SK-N-SH (cell line): ENCODE results near the gene TRIM47. TPM values are rescaled to one million over a fixed set of nuclear protein-coding genes. Genes with fewer than 3 reads are reported as not detected.
A peak's percentile ranks its signal among the peaks of the same experiment; 100 is the strongest.

ENCODE experiments used
- CTCF ChIA-PET: fragments of 300-600, 350-600 bp; formaldehyde crosslinking; extraction: SDS; loops from one replicate; lab custom pipeline; 2021; lab: Yijun Ruan, JAX
- POLR2A ChIA-PET: fragments of 350-600 bp; sonication (Branson Sonifier 250); formaldehyde crosslinking; extraction: SDS; loops from one replicate; lab custom pipeline; 2020; ENCODE audit warnings: antibody characterized with exemption, inconsistent platforms; lab: Yijun Ruan, JAX
- DNase-seq: peaks from one replicate; pipeline ENCODE4 v3.0.0; 2012
- H2AFZ ChIP-seq: fragments of 200-600 bp; sonication (generic); 2 replicates; pipeline ENCODE4 v1.8.1; 2016; ENCODE audit warnings: antibody characterized with exemption, mild to moderate bottlenecking, low read depth
- H3F3A ChIP-seq: fragments of 200-600 bp; sonication (generic); replicated peaks from 2 replicates; pipeline ENCODE3; 2016; ENCODE audit warnings: antibody characterized with exemption, mild to moderate bottlenecking; ENCODE audit not compliant: insufficient read depth
- H3K27ac ChIP-seq, 2 experiments: fragments of 200-500 bp in 1 of 2; fragments of 200-600 bp in 1 of 2; sonication (Bioruptor generic) in 1 of 2; sonication (generic), shearing (Covaris generic) in 1 of 2; 2 replicates each; pipeline versions ENCODE4 v1.5.1 to v1.6.1; 2014 to 2016; ENCODE audit warnings: low read depth in 2 of 2, inconsistent platforms in 1 of 2, low read length in 1 of 2, mild to moderate bottlenecking in 1 of 2, mixed read lengths in 1 of 2
- H3K27me3 ChIP-seq: fragments of 200-600 bp; sonication (generic), shearing (Covaris generic); 2 replicates; pipeline ENCODE4 v1.6.1; 2016; ENCODE audit warnings: mixed run types; ENCODE audit not compliant: insufficient read depth
- H3K36me3 ChIP-seq, 2 experiments: fragments of 200-500 bp in 1 of 2; fragments of 200-600 bp in 1 of 2; sonication (Bioruptor generic) in 1 of 2; sonication (generic) in 1 of 2; replicated peaks in 1 of 2; 2 replicates each; pipeline versions ENCODE3 to v1.5.1; 2014 to 2016; ENCODE audit warnings: low read length in 1 of 2, mild to moderate bottlenecking in 1 of 2; ENCODE audit not compliant: insufficient read depth in 2 of 2, control insufficient read depth in 1 of 2
- H3K4me1 ChIP-seq, 2 experiments: fragments of 200-500 bp in 1 of 2; fragments of 200-600 bp in 1 of 2; sonication (Bioruptor generic) in 1 of 2; sonication (generic), shearing (Covaris generic) in 1 of 2; 2 replicates each; pipeline versions ENCODE4 v1.5.1 to v1.6.1; 2014 to 2016; ENCODE audit warnings: low read depth in 1 of 2, low read length in 1 of 2, mixed run types in 1 of 2; ENCODE audit not compliant: insufficient read depth in 2 of 2, control insufficient read depth in 1 of 2
- H3K4me2 ChIP-seq: fragments of 200-600 bp; sonication (generic), shearing (Covaris generic); 2 replicates; pipeline ENCODE4 v1.6.1; 2017; ENCODE audit warnings: mixed run types
- H3K4me3 ChIP-seq, 2 experiments: fragments of 200-500 bp in 1 of 2; fragments of 200-600 bp in 1 of 2; sonication (Bioruptor generic) in 1 of 2; sonication (generic), shearing (Covaris generic) in 1 of 2; 2 replicates each; pipeline versions ENCODE4 v1.5.1 to v1.8.1; 2014 to 2016; ENCODE audit warnings: low read depth in 2 of 2, inconsistent platforms in 1 of 2, low read length in 1 of 2, mild to moderate bottlenecking in 1 of 2, mixed read lengths in 1 of 2, moderate library complexity in 1 of 2
- H3K79me2 ChIP-seq: fragments of 200-600 bp; sonication (generic); 2 replicates; pipeline ENCODE4 v1.8.1; 2017; ENCODE audit warnings: mild to moderate bottlenecking; ENCODE audit not compliant: insufficient read depth
- H3K9ac ChIP-seq: fragments of 200-600 bp; sonication (generic); 2 replicates; pipeline ENCODE4 v1.6.1; 2017; ENCODE audit warnings: mixed run types
- H3K9me2 ChIP-seq: fragments of 200-600 bp; sonication (generic); 2 replicates; pipeline ENCODE4 v1.6.1; 2017; ENCODE audit warnings: mixed run types
- H3K9me3 ChIP-seq: fragments of 200-600 bp; sonication (generic); 2 replicates; pipeline ENCODE4 v1.6.1; 2017; ENCODE audit warnings: mixed run types, mild to moderate bottlenecking, moderate library complexity
- H4K20me1 ChIP-seq: fragments of 200-600 bp; sonication (generic); 2 replicates; pipeline ENCODE4 v1.6.1; 2017; ENCODE audit warnings: mild to moderate bottlenecking, mixed run types; ENCODE audit not compliant: insufficient read depth
- CHD2 ChIP-seq: fragments of 150-350 bp; IDR thresholded peaks from 2 replicates; pipeline ENCODE4 v1.6.1; 2018; ENCODE audit warnings: low read length; ENCODE audit not compliant: partially characterized antibody
- CTCF ChIP-seq: fragments of 200-600 bp; sonication (generic); IDR thresholded peaks from 2 replicates; pipeline ENCODE4 v1.6.1; 2017; ENCODE audit warnings: antibody characterized with exemption, mild to moderate bottlenecking, moderate library complexity
- ELF1 ChIP-seq: IDR thresholded peaks from 2 replicates; pipeline ENCODE4 v1.4.0; 2012
- EP300 ChIP-seq, 2 experiments: IDR thresholded peaks; 2 replicates each; pipeline versions ENCODE4 v1.4.0 to v1.6.1; 2012; ENCODE audit warnings: borderline replicate concordance in 1 of 2, low read depth in 1 of 2, low read length in 1 of 2
- EZH2phosphoT487 ChIP-seq: fragments of 200-600 bp; sonication (generic); IDR thresholded peaks from 2 replicates; pipeline ENCODE4 v1.6.1; 2017; ENCODE audit warnings: low read depth, mixed run types, mild to moderate bottlenecking, antibody characterized with exemption, moderate library complexity, borderline replicate concordance
- FOXM1 ChIP-seq: IDR thresholded peaks from 2 replicates; pipeline ENCODE4 v1.4.0; 2012; ENCODE audit warnings: low read depth, mild to moderate bottlenecking
- MAX ChIP-seq: IDR thresholded peaks from 2 replicates; pipeline ENCODE4 v1.4.0; 2012; ENCODE audit warnings: low read depth
- MEF2A ChIP-seq: IDR thresholded peaks from 2 replicates; pipeline ENCODE4 v1.4.0; 2012; ENCODE audit warnings: low read depth, borderline replicate concordance
- NRF1 ChIP-seq: IDR thresholded peaks from 2 replicates; pipeline ENCODE4 v1.6.1; 2012; ENCODE audit warnings: low read depth, mild to moderate bottlenecking, low read length
- PBX3 ChIP-seq: IDR thresholded peaks from 2 replicates; pipeline ENCODE4; 2012
- POLR2AphosphoS5 ChIP-seq: IDR thresholded peaks from 2 replicates; pipeline ENCODE4 v1.6.1; 2012; ENCODE audit warnings: low read depth, low read length
- RAD21 ChIP-seq: IDR thresholded peaks from 2 replicates; pipeline ENCODE4 v1.6.1; 2012; ENCODE audit warnings: mild to moderate bottlenecking, low read length
- RCOR1 ChIP-seq: fragments of 150-350 bp; IDR thresholded peaks from 2 replicates; pipeline ENCODE4 v1.6.1; 2017; ENCODE audit warnings: antibody characterized with exemption, low read length
- REST ChIP-seq: IDR thresholded peaks from 2 replicates; pipeline ENCODE4 v1.6.1; 2012; ENCODE audit warnings: mild to moderate bottlenecking, low read depth, low read length, moderate library complexity
- RFX5 ChIP-seq: IDR thresholded peaks from 2 replicates; pipeline ENCODE4 v1.6.1; 2012; ENCODE audit warnings: mild to moderate bottlenecking, improper control_type of control experiment, low read length
- RXRA ChIP-seq: IDR thresholded peaks from 2 replicates; pipeline ENCODE4 v1.4.0; 2012; ENCODE audit warnings: low read depth, mild to moderate bottlenecking, borderline replicate concordance
- TAF1 ChIP-seq: IDR thresholded peaks from 2 replicates; pipeline ENCODE4 v1.6.1; 2012; ENCODE audit warnings: low read depth, mild to moderate bottlenecking, low read length, moderate library complexity, borderline replicate concordance
- TCF12 ChIP-seq: IDR thresholded peaks from 2 replicates; pipeline ENCODE4 v1.4.0; 2012
- USF1 ChIP-seq: IDR thresholded peaks from 2 replicates; pipeline ENCODE4 v1.4.0; 2012; ENCODE audit warnings: low read depth, borderline replicate concordance
- USF2 ChIP-seq: fragments of 150-350 bp; IDR thresholded peaks from 2 replicates; pipeline ENCODE4 v1.6.1; 2017; ENCODE audit warnings: antibody characterized with exemption, low read length, low read depth, borderline replicate concordance
- YY1 ChIP-seq: IDR thresholded peaks from 2 replicates; pipeline ENCODE4 v1.4.0; 2012; ENCODE audit warnings: low read depth, mild to moderate bottlenecking
- ZBTB33 ChIP-seq: IDR thresholded peaks from 2 replicates; pipeline ENCODE4 v1.4.0; 2012; ENCODE audit warnings: low read depth, borderline replicate concordance
- WGBS: methylation state at CpG from one replicate; pipeline ENCODE4 v1.1.6; 2017; ENCODE audit warnings: low lambda C conversion rate; 5-methylcytosine and 5-hydroxymethylcytosine counted together
- polyA plus RNA-seq, 3 experiments: library from polyadenylated mRNA; depleted of rRNA; stranded (reverse); fragments of >200 nt; gene quantifications; 2 replicates each; pipeline ENCODE4 v1.2.3, GENCODE V29; 2012

The TRIM47 gene
- polyA plus RNA-seq, 1 of the 3 experiments (the other 2 are of a cell fraction) = 5.1 TPM

- peak; percentile 93 for DNase-seq
- Histone ChIP-seq H3K9me3 (no peaks in the 10 kb centered on the region), H3K79me2 (no peaks in the 10 kb centered on the region), H3K4me2 (no peak overlapping the region), H3K9me2 (no peaks in the 10 kb centered on the region), H4K20me1 (no peaks in the 10 kb centered on the region), H3K27ac (peak overlapping the region in 1 of 2 experiments; percentile 93; a peak in 2 of 4 replicates), H3F3A (no peaks in the 10 kb centered on the region), H3K36me3 (peaks cover 14 to 44% of the 10 kb centered on the region in 2 experiments), H2AFZ (no peak overlapping the region), H3K4me3 (no peak overlapping the region), H3K4me1 (peaks cover 4 to 34% of the 10 kb centered on the region in 2 experiments; a peak in 3 of 4 replicates), H3K27me3 (no peaks in the 10 kb centered on the region), H3K9ac (no peak overlapping the region)
- WGBS = 74% methylated on average over 19 of the region's 21 CpGs
- CTCF ChIA-PET = interaction anchor here (0.6 to 16.1 kb wide), 33 partner anchors 11 to 836 kb away, joined by 3 to 326 read pairs (median 4); partner anchors contain the start of genes GALK1, TRIM47, TRIM65 and UNK
- POLR2A ChIA-PET = interaction anchor here (1.4 to 4.8 kb wide), 8 partner anchors 10 to 67 kb away, joined by 3 to 38 read pairs (median 10); partner anchors contain the start of genes UNK and WBP2
- TF ChIP-seq EP300 (IDR thresholded peaks at IDR 0.05; ENCODE audit: borderline replicate concordance in 1 of 2, low read depth in 1 of 2, low read length in 1 of 2) (peak in 1 of 2 experiments; percentile 55; a peak in 1 of 4 replicates), USF2 (no peak), CHD2 (peak; percentile 48), RXRA (no peak), ZBTB33 (no peak), RCOR1 (no peak), TAF1 (no peak), POLR2AphosphoS5 (peak; percentile 35; the same call in 1 of the 2 replicates), MAX (no peak), EZH2phosphoT487 (no peak), RFX5 (no peak), CTCF (peak; percentile 70), YY1 (no peak), ELF1 (no peak), FOXM1 (no peak), REST (no peak), TCF12 (no peak), USF1 (no peak), NRF1 (no peak), RAD21 (peak; percentile 44), PBX3 (no peak), MEF2A (no peak)
Measured at GRCh38 chr17:75845058-75845711, 33.2 kb downstream of the TRIM47 start.
